IMR-90 (cell line): ENCODE data around the gene ZNF600.
"Not testable (repeated sequence)": the region's sequence is repeated elsewhere in the genome, so short reads cannot be mapped to it uniquely, and the experiment has no call there.

Source experiments
- BHLHE40 ChIP-seq: fragments of 150-350 bp; IDR thresholded peaks from 2 replicates; pipeline ENCODE4 v1.6.1; 2016; ENCODE audit warnings: mild to moderate bottlenecking, low read depth, low read length
- CHD1 ChIP-seq: IDR thresholded peaks from 2 replicates; pipeline ENCODE4 v1.6.1; 2012; ENCODE audit warnings: low read depth, low read length, improper control_type of control experiment
- CTCF ChIP-seq: conservative IDR thresholded peaks from 2 replicates; pipeline ENCODE4 v1.5.1; 2012; ENCODE audit warnings: mild to moderate bottlenecking, low read depth, low read length, improper control_type of control experiment
- ELK1 ChIP-seq: fragments of 150-350 bp; IDR thresholded peaks from 2 replicates; pipeline ENCODE4 v1.6.1; 2016; ENCODE audit warnings: low read depth, mild to moderate bottlenecking, low read length, moderate library complexity, borderline replicate concordance
- FOS ChIP-seq: fragments of 150-350 bp; IDR thresholded peaks from 2 replicates; pipeline ENCODE4 v1.6.1; 2016; ENCODE audit warnings: low read depth, low read length
- MAFK ChIP-seq: IDR thresholded peaks from 2 replicates; pipeline ENCODE4 v1.6.1; 2012; ENCODE audit warnings: low read depth, low read length, improper control_type of control experiment
- MAZ ChIP-seq: IDR thresholded peaks from 2 replicates; pipeline ENCODE4 v1.6.1; 2012; ENCODE audit warnings: low read depth, mild to moderate bottlenecking, low read length, improper control_type of control experiment, moderate library complexity, borderline replicate concordance
- MXI1 ChIP-seq: IDR thresholded peaks from 2 replicates; pipeline ENCODE4 v1.6.1; 2012; ENCODE audit warnings: low read depth, mild to moderate bottlenecking, low read length, moderate library complexity, borderline replicate concordance
- NFE2L2 ChIP-seq: fragments of 150-350 bp; IDR thresholded peaks from 2 replicates; pipeline ENCODE4 v1.6.1; 2016; ENCODE audit warnings: low read depth, mild to moderate bottlenecking, low read length
- POLR2A ChIP-seq: IDR thresholded peaks from 2 replicates; pipeline ENCODE4 v1.6.1; 2012; ENCODE audit warnings: mild to moderate bottlenecking, low read depth, low read length
- RAD21 ChIP-seq: IDR thresholded peaks from 2 replicates; pipeline ENCODE4 v1.6.1; 2012; ENCODE audit warnings: low read length, improper control_type of control experiment
- RFX5 ChIP-seq: IDR thresholded peaks from 2 replicates; pipeline ENCODE4 v1.8.0; 2012; ENCODE audit warnings: low read depth, mild to moderate bottlenecking, low read length, moderate library complexity
- SMC3 ChIP-seq: fragments of 150-350 bp; IDR thresholded peaks from 2 replicates; pipeline ENCODE4 v1.6.1; 2016; ENCODE audit warnings: low read depth, mild to moderate bottlenecking, antibody characterized with exemption, low read length, moderate library complexity
- USF2 ChIP-seq: fragments of 150-350 bp; IDR thresholded peaks from 2 replicates; pipeline ENCODE4 v1.6.1; 2017; ENCODE audit warnings: mild to moderate bottlenecking, antibody characterized with exemption, low read length, low read depth

- TF ChIP-seq MXI1, NFE2L2, CTCF, POLR2A, BHLHE40, MAFK, CHD1, USF2, SMC3, MAZ, RAD21, ELK1, RFX5, FOS: not testable (repeated sequence)
Observed at GRCh38 chr19:52745919-52746318, 40.7 kb downstream of the ZNF600 start.
